ENCODE results near the gene LAMB4.

The LAMB4 gene

DNA sequence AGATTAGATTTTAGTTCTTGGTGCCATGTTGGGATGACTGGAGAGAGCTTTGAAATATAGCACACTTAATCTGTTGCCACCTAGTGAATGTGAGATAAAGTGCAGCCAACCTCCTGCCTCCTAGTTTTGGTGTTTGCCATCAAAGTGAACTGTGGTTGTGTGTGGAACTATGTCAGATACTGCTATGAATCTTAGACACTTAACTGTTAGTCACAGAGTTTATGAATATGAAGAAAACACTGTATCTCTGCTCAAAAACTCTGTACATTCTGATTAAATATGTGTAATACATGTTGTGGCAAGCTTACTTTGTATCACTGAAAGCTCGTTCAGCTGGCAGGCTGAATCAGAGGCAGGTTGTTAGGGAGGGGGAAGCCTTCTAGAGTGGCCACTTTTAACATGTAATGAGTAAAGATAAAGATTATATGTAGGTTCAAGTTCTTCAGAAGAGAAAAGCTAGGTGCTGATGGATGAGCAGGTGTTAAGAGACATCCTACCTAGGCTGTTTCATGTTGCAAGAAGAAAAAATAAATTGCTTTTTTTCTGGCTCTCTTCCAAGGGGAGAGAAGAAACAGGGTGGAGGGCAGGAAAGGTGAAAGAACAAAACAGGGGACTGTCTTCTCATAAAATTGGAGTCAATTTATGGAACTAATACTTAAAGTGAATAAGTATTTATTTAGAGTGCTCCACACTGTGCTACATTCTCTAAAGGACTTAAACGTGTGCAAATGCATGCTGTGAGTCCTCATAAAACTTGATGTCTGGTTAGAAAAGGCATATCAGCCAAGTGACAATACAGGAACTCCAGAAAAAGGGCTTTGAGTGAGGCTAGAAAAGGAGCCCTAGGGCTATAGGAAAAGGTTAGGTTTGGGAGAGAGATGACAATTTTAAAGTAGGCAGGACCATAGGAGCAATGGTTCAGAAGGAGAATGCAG lies 113.1 kb downstream of the LAMB4 start:
- DNase-seq (ENCODE audit: insufficient read length) (no peak), FAIRE-seq (no peak)
- no peak for TF ChIP-seq POLR2A (IDR thresholded peaks at IDR 0.05; ENCODE audit: low read depth, low read length)
- TF ChIP-seq TAF1 (IDR thresholded peaks at IDR 0.05; ENCODE audit: borderline replicate concordance, low read depth, low read length), result no peak
- TF ChIP-seq POLR2AphosphoS5 (IDR thresholded peaks at IDR 0.05; ENCODE audit: low read depth, low read length), result no peak

DNA sequence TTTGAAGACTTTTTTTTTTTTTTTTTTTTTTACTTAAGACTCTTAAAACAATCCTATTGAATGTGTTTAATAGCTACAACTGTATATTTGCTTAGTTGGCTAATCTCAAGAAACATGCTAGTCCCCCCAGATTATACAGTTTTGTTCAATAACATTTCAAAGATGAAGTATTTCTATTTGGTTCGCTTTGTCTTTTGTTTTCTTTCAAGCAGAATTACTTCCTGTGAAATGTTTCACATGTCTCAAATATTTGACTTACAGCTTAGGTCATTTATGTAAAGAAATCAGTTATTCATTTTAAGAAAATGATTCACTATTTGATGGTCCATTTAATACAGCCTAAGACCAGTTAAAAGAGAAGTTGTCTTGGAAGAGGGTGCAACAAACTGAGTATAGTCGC lies 114.4 kb downstream of the LAMB4 start:
- no peak for FAIRE-seq
- TF ChIP-seq POLR2A (IDR thresholded peaks at IDR 0.05; ENCODE audit: low read depth, low read length) (no peak), TAF1 (IDR thresholded peaks at IDR 0.05; ENCODE audit: borderline replicate concordance, low read depth, low read length) (no peak), POLR2AphosphoS5 (IDR thresholded peaks at IDR 0.05; ENCODE audit: low read depth, low read length) (no peak)

DNA sequence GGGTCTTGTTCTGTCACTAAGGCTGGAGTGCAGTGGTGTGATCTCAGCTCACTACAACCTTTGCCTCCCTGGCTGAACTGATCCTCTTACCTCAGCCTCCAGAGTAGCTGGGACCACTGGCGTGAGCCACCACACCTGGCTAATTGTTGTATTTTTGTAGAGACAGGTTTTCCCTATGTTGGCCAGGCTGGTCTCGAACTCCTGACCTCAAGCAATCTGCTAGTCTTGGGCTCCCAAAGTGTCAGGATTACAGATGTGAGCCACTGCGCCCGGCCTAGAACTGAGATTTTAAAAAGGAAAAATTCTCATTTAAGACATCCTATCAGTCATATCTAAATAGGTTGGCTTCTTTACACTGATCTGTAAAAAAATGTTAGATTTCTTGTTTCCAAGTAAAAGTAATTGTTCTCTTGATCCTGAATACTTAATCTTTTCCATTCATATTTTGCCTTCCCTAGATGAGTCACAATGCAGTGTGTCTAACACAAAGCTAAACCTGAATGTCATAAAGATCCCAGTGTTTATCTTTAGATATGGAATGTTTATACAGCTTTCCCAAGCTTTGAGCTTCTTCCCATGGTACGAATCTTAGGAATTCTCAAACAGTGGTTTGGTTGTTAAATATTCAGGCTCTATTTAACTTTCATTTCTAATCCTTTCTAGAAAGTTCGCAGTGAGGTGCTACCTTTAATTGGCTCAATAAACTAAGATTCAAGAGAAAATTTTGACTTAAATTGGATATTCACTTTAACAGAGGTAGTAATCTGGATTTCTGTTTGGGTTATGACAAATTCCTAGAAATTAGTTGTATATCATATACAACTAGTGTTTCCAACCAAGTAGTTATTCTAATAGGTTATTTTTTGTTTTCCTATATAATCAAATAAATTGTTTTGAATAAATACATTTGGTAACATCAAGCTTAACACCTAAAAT lies 115.1 kb downstream of the LAMB4 start:
- TF ChIP-seq POLR2AphosphoS5 (IDR thresholded peaks at IDR 0.05; ENCODE audit: low read depth, low read length), result no peak
- no peak for TF ChIP-seq POLR2A (IDR thresholded peaks at IDR 0.05; ENCODE audit: low read depth, low read length)
- FAIRE-seq (no peak), DNase-seq (ENCODE audit: insufficient read length) (no peak)

More for the DNA sequence above, 114.4 kb downstream of the LAMB4 start:
- DNase-seq (ENCODE audit: insufficient read length), result no peak

DNA sequence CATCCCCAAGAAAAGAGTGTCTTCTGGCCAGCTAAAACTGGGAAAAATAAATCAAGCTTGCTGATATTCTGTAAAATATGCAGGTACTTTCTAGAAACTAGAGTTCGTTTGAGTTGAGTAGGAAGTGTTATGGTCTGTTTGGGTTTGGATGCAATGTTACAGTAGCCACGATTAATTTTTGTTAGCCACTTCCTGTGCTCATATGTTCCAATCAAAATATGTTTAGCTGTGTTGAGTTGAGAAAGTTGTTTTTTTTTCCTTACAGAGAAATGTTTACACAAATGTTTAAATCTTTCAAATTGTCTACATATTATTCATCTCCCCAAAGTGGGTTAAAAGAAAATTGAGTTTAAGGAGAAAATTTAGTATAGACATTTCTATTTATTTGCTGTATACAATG lies 115.9 kb downstream of the LAMB4 start:
- FAIRE-seq, result no peak

DNA sequence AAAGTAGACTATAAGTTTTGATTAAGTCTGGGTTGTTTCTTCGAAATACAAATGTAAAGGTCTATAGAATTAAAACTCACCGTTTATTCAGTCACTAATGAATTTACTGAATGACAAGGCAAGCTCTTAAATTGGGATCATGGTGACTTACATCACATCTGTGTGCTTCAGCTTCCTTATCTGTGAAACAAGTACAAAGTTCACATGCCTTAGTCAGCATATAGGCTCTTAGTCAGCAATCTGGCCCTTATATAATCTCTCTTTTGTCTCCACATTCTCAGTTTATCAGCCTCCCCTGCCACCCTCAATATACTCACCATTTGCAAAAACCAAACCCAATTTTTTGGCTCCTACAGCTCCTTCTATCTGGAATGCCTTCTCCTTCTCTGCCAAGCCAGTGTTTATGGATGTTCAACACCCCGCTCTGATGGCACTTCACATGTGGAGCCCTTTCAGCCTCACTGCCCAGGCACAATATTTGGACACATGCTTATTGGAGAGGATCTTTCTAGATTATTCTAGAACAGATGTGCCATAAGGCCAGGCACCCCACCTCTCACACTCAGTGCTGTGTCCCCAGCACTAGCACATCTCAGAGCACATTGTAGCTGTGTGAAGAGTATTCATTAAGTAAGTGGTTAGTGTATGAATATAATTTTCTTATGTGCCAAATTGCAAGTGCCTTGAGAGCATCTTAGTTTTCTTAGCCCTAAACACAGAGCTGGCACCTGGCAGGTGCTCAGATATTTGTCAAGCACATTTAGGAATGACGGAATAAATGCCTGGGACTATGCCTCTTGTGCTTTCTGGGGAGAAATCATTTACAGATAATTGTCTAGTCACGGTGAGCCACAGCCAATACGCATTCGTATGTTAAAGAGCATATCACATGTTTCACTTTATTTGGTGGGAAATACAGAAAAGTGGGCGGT lies 117.4 kb downstream of the LAMB4 start:
- FAIRE-seq (no peak), DNase-seq (ENCODE audit: insufficient read length) (no peak)
- TF ChIP-seq TAF1 (IDR thresholded peaks at IDR 0.05; ENCODE audit: borderline replicate concordance, low read depth, low read length) (no peak), POLR2AphosphoS5 (IDR thresholded peaks at IDR 0.05; ENCODE audit: low read depth, low read length) (no peak), POLR2A (IDR thresholded peaks at IDR 0.05; ENCODE audit: low read depth, low read length) (no peak)

More for the DNA sequence above, 115.9 kb downstream of the LAMB4 start:
- no peak for TF ChIP-seq TAF1 (IDR thresholded peaks at IDR 0.05; ENCODE audit: borderline replicate concordance, low read depth, low read length)
- TF ChIP-seq POLR2AphosphoS5 (IDR thresholded peaks at IDR 0.05; ENCODE audit: low read depth, low read length), result no peak
- TF ChIP-seq POLR2A (IDR thresholded peaks at IDR 0.05; ENCODE audit: low read depth, low read length), result no peak
- DNase-seq (ENCODE audit: insufficient read length), result no peak

DNA sequence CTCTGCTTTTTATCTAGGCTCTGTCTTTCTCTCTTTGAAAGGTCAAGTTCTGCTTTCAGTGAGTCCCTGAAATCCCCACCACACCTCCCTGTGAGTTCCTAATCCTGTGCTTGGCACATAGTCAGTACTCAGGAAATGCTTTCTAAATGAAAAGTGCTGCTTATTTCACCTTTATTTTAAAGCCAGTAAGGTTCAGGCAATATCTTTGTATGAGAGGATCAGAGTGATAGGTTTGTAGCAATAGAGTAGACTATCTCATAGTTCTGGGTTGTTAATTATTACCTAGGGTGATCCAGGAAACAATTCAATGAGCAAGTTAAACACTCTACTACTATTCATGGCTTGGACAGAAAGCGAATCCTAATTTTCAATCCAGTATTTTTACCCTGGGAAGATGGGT lies 119.8 kb downstream of the LAMB4 start:
- TF ChIP-seq POLR2AphosphoS5 (IDR thresholded peaks at IDR 0.05; ENCODE audit: low read depth, low read length) (no peak), TAF1 (IDR thresholded peaks at IDR 0.05; ENCODE audit: borderline replicate concordance, low read depth, low read length) (no peak), POLR2A (IDR thresholded peaks at IDR 0.05; ENCODE audit: low read depth, low read length) (no peak)
- FAIRE-seq (no peak), DNase-seq (ENCODE audit: insufficient read length) (no peak)

DNA sequence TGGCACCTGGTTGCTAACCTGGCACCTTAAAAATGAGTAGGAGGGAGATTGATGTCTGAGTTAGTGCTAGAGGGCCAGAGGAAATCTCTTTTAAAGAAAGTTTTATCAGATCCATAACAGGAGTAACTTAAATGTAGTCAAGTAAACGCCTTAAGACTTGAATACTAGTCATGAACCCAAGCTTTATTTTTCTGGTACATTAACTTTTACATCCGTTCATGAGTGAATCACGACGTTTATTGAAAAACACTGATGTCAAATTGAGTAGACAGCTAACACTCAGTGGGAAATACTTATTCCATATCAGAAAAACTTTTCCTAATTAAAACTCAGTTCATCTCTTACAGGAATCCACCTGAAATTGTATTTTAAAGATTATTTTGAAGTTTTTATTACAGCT lies 120.3 kb downstream of the LAMB4 start:
- FAIRE-seq (no peak), DNase-seq (ENCODE audit: insufficient read length) (no peak)
- TF ChIP-seq TAF1 (IDR thresholded peaks at IDR 0.05; ENCODE audit: borderline replicate concordance, low read depth, low read length) (no peak), POLR2A (IDR thresholded peaks at IDR 0.05; ENCODE audit: low read depth, low read length) (no peak), POLR2AphosphoS5 (IDR thresholded peaks at IDR 0.05; ENCODE audit: low read depth, low read length) (no peak)

DNA sequence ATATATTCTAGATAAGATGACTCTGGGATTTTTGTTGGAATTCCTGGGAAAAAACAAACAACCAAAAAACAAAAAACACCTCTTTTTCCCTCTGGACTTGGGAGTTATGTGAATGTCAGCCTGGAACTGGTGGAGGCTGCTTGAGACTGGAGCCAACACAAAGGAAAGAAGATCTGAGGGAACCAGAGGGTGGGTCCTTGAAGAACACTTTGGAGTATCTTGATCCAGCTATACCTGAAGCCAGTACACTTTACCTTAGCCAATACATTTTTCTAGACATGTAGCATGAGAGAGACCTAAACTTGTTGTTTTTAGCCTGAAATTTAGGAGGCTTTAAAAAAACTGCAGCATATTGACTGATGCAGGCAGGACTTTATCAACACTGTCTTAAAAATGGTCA lies 121.3 kb downstream of the LAMB4 start:
- FAIRE-seq (no peak), DNase-seq (ENCODE audit: insufficient read length) (no peak)
- TF ChIP-seq POLR2AphosphoS5 (IDR thresholded peaks at IDR 0.05; ENCODE audit: low read depth, low read length) (no peak), TAF1 (IDR thresholded peaks at IDR 0.05; ENCODE audit: borderline replicate concordance, low read depth, low read length) (no peak), POLR2A (IDR thresholded peaks at IDR 0.05; ENCODE audit: low read depth, low read length) (no peak)

DNA sequence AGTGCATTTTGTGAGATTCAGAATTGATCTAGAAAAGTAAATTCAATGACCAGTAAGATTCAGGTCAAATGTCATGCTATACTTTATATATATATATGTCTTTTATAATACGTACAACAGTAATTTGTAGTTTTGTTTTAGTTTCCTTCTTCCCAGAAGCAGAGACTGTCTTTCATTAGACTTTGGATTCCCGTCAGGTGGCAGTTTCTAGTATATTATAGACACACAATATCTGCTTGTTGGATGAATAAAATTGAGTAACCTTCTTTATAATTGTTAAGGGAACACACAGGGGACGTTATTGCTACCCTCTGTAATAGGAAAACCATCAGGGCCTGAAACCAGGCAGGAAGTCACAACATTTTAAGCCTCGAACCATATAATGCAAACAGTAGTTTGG lies 121.9 kb downstream of the LAMB4 start:
- FAIRE-seq (no peak), DNase-seq (ENCODE audit: insufficient read length) (no peak)
- TF ChIP-seq POLR2AphosphoS5 (IDR thresholded peaks at IDR 0.05; ENCODE audit: low read depth, low read length), result no peak
- TF ChIP-seq TAF1 (IDR thresholded peaks at IDR 0.05; ENCODE audit: borderline replicate concordance, low read depth, low read length), result no peak
- TF ChIP-seq POLR2A (IDR thresholded peaks at IDR 0.05; ENCODE audit: low read depth, low read length), result no peak

DNA sequence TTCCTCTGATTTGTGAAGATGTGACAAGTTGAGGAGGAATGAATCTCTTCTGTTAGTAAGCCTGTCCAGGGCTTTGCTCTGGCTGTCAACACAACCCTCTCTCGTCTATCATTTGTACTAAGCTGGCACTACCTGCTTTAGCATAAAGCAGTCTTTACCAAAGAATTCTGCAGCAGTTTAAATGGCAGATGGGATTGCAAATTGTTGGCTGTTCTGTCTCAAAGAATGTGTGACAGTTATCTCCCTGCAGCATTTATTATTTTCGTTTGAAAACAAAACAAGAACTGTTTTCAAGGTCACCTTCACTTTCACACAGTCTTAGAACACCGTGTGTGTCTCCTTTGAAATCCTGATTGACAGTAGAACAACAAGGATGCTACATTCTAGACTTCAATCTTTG lies 122.4 kb downstream of the LAMB4 start:
- DNase-seq (ENCODE audit: insufficient read length), result no peak
- no peak for TF ChIP-seq TAF1 (IDR thresholded peaks at IDR 0.05; ENCODE audit: borderline replicate concordance, low read depth, low read length)
- no peak for TF ChIP-seq POLR2AphosphoS5 (IDR thresholded peaks at IDR 0.05; ENCODE audit: low read depth, low read length)
- no peak for TF ChIP-seq POLR2A (IDR thresholded peaks at IDR 0.05; ENCODE audit: low read depth, low read length)
- no peak for FAIRE-seq
